ENCODE measurements around the gene FAM131A.

FAM131A gene

DNA sequence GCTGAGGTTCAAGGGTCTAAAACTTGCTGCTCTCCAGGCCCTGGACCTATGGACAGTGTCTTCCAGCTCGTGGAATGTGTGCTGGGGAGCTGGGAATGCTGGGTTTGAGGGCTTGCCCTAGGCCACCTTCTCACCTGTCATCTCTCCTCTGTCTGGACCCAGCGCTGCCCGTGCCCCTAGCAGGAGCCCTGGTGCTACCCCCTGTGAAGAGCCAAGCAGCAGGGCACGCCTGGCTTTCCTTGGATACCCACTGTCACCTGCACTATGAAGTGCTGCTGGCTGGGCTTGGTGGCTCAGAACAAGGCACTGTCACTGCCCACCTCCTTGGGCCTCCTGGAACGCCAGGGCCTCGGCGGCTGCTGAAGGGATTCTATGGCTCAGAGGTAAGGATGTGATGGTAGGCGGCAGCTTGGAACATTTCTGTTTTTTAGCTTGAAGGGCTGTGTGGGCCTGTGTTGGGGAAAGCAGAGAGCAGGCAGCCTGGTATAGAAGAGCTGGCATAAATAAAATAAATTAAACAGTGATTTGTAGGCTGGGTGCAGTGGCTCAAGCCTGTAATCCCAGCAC, 47.5 kb downstream of the FAM131A start:
- TF ChIP-seq, protein P1, sequence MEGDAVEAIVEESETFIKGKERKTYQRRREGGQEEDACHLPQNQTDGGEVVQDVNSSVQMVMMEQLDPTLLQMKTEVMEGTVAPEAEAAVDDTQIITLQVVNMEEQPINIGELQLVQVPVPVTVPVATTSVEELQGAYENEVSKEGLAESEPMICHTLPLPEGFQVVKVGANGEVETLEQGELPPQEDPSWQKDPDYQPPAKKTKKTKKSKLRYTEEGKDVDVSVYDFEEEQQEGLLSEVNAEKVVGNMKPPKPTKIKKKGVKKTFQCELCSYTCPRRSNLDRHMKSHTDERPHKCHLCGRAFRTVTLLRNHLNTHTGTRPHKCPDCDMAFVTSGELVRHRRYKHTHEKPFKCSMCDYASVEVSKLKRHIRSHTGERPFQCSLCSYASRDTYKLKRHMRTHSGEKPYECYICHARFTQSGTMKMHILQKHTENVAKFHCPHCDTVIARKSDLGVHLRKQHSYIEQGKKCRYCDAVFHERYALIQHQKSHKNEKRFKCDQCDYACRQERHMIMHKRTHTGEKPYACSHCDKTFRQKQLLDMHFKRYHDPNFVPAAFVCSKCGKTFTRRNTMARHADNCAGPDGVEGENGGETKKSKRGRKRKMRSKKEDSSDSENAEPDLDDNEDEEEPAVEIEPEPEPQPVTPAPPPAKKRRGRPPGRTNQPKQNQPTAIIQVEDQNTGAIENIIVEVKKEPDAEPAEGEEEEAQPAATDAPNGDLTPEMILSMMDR (IDR thresholded peaks at IDR 0.05; ENCODE audit: control insufficient read depth, insufficient read depth, low read depth, low read length, missing control alignments), result no peak
- no peak overlapping the region for H3K4me3 ChIP-seq (ENCODE audit: control insufficient read depth, low read depth, low read length)

DNA sequence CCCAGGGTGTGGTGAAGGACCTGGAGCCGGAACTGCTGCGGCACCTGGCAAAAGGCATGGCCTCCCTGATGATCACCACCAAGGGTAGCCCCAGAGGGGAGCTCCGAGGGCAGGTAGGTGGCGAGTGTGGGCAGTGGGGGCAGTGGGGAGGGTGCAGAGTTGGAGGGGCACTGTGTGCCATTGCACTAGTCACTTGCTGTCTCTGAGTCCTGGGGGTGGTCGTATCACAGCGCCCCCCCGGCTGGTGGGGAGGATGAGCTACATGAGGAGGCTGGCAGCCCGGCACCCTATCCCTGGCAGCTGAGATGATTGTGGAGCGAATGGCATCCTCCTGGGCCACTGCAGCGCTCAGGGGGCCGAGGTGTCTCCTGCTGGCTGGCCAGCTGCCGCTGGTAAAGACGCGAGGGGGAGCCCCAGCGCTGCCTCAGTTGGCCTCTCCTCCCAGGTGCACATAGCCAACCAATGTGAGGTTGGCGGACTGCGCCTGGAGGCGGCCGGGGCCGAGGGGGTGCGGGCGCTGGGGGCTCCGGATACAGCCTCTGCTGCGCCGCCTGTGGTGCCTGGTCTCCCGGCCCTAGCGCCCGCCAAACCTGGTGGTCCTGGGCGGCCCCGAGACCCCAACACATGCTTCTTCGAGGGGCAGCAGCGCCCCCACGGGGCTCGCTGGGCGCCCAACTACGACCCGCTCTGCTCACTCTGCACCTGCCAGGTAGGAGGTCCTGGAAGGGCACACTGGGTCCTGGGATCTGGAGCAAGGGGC, 48.8 kb downstream of the FAM131A start:
- no peak for DNase-seq (ENCODE audit: low read depth)
- H3K4me3 ChIP-seq (ENCODE audit: control insufficient read depth, low read depth, low read length), result no peak overlapping the region
- TF ChIP-seq, protein P1 (IDR thresholded peaks at IDR 0.05; ENCODE audit: control insufficient read depth, insufficient read depth, low read depth, low read length, missing control alignments), result no peak

More for the DNA sequence above, 47.5 kb downstream of the FAM131A start:
- no peak for DNase-seq (ENCODE audit: low read depth)

DNA sequence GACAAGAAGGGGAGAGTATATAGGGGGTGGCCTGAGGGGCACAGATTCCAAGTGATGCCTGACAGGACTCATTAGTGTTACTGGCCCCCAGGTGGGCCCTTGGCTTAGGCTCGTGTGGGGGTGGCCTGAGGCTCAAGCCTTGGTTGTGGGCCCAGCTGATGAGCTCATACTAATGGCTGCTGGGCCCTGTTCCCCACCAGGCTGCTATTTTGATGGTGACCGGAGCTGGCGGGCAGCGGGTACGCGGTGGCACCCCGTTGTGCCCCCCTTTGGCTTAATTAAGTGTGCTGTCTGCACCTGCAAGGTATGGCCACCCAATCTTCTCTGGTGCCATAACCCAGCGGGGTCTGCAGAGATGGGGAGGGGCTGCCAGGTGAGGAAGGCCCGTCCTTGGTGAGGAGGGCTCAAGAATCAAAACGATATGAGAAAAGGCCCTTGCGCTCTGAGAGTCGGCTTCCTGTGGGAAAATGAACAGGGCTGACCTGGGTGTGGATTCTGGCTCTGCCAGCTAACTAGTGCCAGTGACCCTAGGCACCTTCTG, 49.8 kb downstream of the FAM131A start:
- no peak for DNase-seq (ENCODE audit: low read depth)
- TF ChIP-seq, protein P1 (IDR thresholded peaks at IDR 0.05; ENCODE audit: control insufficient read depth, insufficient read depth, low read depth, low read length, missing control alignments), result no peak
- no peak overlapping the region for H3K4me3 ChIP-seq (ENCODE audit: control insufficient read depth, low read depth, low read length)

DNA sequence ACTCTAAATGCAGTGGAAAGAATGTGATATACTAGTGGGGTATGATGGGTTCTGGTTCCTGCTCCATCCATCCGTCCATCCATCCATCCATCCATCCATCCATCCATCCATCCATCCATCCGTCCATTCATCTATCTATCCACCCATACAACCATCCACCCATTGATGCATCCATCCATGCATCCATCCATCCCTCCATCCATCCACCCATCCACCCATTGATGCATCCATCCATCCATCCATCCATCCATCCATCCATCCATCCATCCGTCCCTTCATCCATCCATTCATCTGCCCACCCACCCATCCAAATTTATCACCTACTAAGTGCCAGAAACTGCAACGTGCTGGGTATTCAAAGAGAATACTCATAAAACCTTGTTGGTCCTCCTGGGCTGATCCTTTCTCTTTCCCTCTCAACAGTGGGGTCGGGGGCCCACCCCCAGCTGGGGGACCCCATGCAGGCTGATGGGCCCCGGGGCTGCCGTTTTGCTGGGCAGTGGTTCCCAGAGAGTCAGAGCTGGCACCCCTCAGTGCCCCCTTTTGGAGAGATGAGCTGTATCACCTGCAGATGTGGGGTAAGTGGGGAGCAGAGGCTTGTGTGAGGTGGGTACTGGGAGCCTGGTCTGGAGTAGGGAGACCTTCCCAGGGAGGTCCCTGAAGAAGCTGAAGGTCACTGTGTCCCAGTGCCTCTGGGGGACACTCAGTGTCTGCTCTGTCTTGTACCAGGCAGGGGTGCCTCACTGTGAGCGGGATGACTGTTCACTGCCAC, 51.0 kb downstream of the FAM131A start:
- H3K4me3 ChIP-seq (ENCODE audit: control insufficient read depth, low read depth, low read length), result no peak overlapping the region
- DNase-seq (ENCODE audit: low read depth), result no peak
- TF ChIP-seq, protein P1 (IDR thresholded peaks at IDR 0.05; ENCODE audit: control insufficient read depth, insufficient read depth, low read depth, low read length, missing control alignments), result no peak

DNA sequence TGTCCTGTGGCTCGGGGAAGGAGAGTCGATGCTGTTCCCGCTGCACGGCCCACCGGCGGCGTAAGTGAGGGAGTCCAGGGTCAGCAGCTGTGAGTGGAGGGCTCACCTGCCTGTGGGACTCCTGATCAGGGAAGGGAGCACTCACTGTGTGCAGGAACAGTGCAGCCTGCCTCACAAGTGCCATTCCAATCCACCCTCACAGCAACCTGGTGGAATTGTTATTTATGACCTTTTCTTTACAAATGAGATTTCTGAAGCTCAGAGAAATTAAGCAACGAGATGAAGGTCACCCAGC, 51.5 kb downstream of the FAM131A start:
- DNase-seq (ENCODE audit: low read depth), result no peak
- no peak overlapping the region for H3K4me3 ChIP-seq (ENCODE audit: control insufficient read depth, low read depth, low read length)
- TF ChIP-seq, protein P1 (IDR thresholded peaks at IDR 0.05; ENCODE audit: control insufficient read depth, insufficient read depth, low read depth, low read length, missing control alignments), result no peak

DNA sequence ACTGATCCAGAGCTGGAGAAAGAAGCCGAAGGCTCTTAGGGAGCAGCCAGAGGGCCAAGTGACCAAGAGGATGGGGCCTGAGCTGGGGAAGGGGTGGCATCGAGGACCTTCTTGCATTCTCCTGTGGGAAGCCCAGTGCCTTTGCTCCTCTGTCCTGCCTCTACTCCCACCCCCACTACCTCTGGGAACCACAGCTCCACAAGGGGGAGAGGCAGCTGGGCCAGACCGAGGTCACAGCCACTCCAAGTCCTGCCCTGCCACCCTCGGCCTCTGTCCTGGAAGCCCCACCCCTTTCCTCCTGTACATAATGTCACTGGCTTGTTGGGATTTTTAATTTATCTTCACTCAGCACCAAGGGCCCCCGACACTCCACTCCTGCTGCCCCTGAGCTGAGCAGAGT, 52.0 kb downstream of the FAM131A start:
- TF ChIP-seq, protein P1 (IDR thresholded peaks at IDR 0.05; ENCODE audit: control insufficient read depth, insufficient read depth, low read depth, low read length, missing control alignments), result no peak
- no peak for DNase-seq (ENCODE audit: low read depth)
- no peak overlapping the region for H3K4me3 ChIP-seq (ENCODE audit: control insufficient read depth, low read depth, low read length)
